Esophagus muscularis mucosa (tissue), 4 donors: ENCODE measurements around the gene NSMCE1. TPM values are rescaled to one million over a fixed set of nuclear protein-coding genes. Genes with fewer than 3 reads are reported as not detected.
"Not testable (repeated sequence)": the region's sequence is repeated elsewhere in the genome, so short reads cannot be mapped to it uniquely, and the experiment has no call there.

ENCODE experiments used
- DNase-seq: peaks from one replicate; pipeline ENCODE4 v3.0.0-alpha.2; 2017; ENCODE audit errors: extremely low spot score
- H3K27ac ChIP-seq, 4 donors: fragments of 200-600 bp; sonication (generic); replicated peaks in 1 of 4; 1 replicate in 3 of 4; 2 replicates in 1 of 4; pipeline ENCODE4 v1.5.1; 2016 to 2019; ENCODE audit warnings: mild to moderate bottlenecking in 1 of 4
- H3K27me3 ChIP-seq, 4 donors: fragments of 200-600 bp; sonication (generic); one replicate each; pipeline versions ENCODE4 v1.5.1 to v1.6.0; 2016 to 2019
- H3K36me3 ChIP-seq, 4 donors: fragments of 200-600 bp; sonication (generic); one replicate each; pipeline ENCODE4 v1.5.1; 2016 to 2019
- H3K4me1 ChIP-seq, 4 donors: fragments of 200-600 bp; sonication (generic); one replicate each; pipeline ENCODE4 v1.5.1; 2016 to 2019
- H3K4me3 ChIP-seq, 4 donors: fragments of 200-600 bp; sonication (generic); 1 replicate in 2 of 4; 2 replicates in 2 of 4; pipeline ENCODE4 v1.5.1; 2016 to 2019; ENCODE audit warnings: mild to moderate bottlenecking in 4 of 4, moderate library complexity in 1 of 4
- H3K9me3 ChIP-seq, 4 donors: fragments of 200-600 bp; sonication (generic); 1 replicate in 3 of 4; 2 replicates in 1 of 4; pipeline ENCODE4 v1.5.1; 2016 to 2019
- EP300 ChIP-seq: sonication (generic); formaldehyde crosslinking; IDR thresholded peaks from one replicate; pipeline ENCODE4 v1.6.1; 2017; ENCODE audit warnings: antibody characterized with exemption
- POLR2A ChIP-seq: fragments of 450-650 bp; IDR thresholded peaks from one replicate; pipeline ENCODE4 v1.6.1; 2017; ENCODE audit warnings: antibody characterized with exemption, moderate library complexity, mild to moderate bottlenecking, low read depth
- POLR2AphosphoS5 ChIP-seq, 2 donors: sonication (generic); formaldehyde crosslinking; IDR thresholded peaks; one replicate each; pipeline ENCODE4 v1.6.1; 2017; ENCODE audit warnings: antibody characterized with exemption in 2 of 2
- WGBS: methylation state at CpG from one replicate; pipeline ENCODE4 v1.1.5; 2018; 5-methylcytosine and 5-hydroxymethylcytosine counted together
- intact Hi-C: fragments of 100-400 bp; cut with DNase I; formaldehyde crosslinking; loops from one replicate; pipeline ENCODE4 v1.15.1; 2023
- total RNA-seq, 4 donors: library from RNA; depleted of rRNA; stranded (reverse); fragments of >200 nt; gene quantifications; one replicate each; pipeline versions ENCODE4 v1.1.0 to v1.2.1, GENCODE V29; 2016
- TF ChIP-seq, protein P1 (sequence below), 3 experiments: fragments of 200-600 bp in 2 of 3; fragments of 450-650 bp in 1 of 3; sonication (generic) in 2 of 3; IDR thresholded peaks; one replicate each; pipeline ENCODE4 v1.5.1; 2017 to 2019; ENCODE audit warnings: antibody characterized with exemption in 3 of 3, mild to moderate bottlenecking in 2 of 3, moderate library complexity in 1 of 3

Gene NSMCE1
- total RNA-seq, 4 donors from 2014 or later, result 49.7 to 68.8 (median 64.0) TPM

GRCh38 chr16:27281243-27281642 lies 12.7 kb upstream of the NSMCE1 start:
- no peaks in the 10 kb centered on the region for H3K36me3 ChIP-seq
- 77% methylated on average over 7 of the region's 7 CpGs for WGBS
- TF ChIP-seq, protein P1, sequence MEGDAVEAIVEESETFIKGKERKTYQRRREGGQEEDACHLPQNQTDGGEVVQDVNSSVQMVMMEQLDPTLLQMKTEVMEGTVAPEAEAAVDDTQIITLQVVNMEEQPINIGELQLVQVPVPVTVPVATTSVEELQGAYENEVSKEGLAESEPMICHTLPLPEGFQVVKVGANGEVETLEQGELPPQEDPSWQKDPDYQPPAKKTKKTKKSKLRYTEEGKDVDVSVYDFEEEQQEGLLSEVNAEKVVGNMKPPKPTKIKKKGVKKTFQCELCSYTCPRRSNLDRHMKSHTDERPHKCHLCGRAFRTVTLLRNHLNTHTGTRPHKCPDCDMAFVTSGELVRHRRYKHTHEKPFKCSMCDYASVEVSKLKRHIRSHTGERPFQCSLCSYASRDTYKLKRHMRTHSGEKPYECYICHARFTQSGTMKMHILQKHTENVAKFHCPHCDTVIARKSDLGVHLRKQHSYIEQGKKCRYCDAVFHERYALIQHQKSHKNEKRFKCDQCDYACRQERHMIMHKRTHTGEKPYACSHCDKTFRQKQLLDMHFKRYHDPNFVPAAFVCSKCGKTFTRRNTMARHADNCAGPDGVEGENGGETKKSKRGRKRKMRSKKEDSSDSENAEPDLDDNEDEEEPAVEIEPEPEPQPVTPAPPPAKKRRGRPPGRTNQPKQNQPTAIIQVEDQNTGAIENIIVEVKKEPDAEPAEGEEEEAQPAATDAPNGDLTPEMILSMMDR (IDR thresholded peaks at IDR 0.05), result no peak
- no peak for TF ChIP-seq POLR2A
- TF ChIP-seq EP300, result no peak
- no peak for TF ChIP-seq POLR2AphosphoS5 (IDR thresholded peaks at IDR 0.05)
- no peak overlapping the region for H3K27ac ChIP-seq
- no peak overlapping the region for H3K4me3 ChIP-seq
- intact Hi-C loops, result no loop called here
- DNase-seq, result no peak
- no peaks in the 10 kb centered on the region for H3K9me3 ChIP-seq
- peaks cover 4 to 8% (median 6%) of the 10 kb centered on the region in 4 donors for H3K4me1 ChIP-seq
- no peaks in the 10 kb centered on the region for H3K27me3 ChIP-seq

GRCh38 chr16:27275394-27275793 lies 6.8 kb upstream of the NSMCE1 start:
- Histone ChIP-seq H3K9me3 (no peaks in the 10 kb centered on the region), H3K36me3 (no peaks in the 10 kb centered on the region), H3K27ac (no peak overlapping the region), H3K4me1 (no peaks in the 10 kb centered on the region), H3K27me3 (no peaks in the 10 kb centered on the region), H3K4me3 (no peak overlapping the region)
- DNase-seq, result no peak
- intact Hi-C loops, result no loop called here
- WGBS, result 84% methylated on average over 1 of the region's 1 CpG
- TF ChIP-seq POLR2AphosphoS5 (IDR thresholded peaks at IDR 0.05) (no peak), POLR2A (no peak), EP300 (no peak)
- TF ChIP-seq, protein P1 (IDR thresholded peaks at IDR 0.05), result no peak

DNA sequence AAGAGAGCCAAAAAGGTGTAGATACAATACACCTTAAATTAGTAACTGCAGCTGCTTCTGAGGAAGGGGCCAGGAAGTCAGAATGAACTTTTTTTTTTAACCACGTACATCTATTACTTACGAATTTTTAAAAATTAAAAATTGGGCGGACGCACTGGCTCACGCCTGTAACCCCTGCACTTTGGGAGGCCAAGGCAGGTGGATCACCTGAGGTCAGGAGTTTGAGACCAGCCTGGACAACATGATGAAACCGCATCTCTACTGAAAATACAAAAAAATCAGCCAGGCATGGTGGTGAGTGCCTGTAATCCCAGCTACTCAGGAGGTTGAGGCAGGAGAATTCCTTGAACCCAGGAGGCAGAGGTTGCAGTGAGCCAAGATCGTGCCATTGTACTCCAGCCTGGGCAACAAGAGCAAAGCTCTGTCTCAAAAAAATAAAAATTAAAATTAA lies 5.9 kb upstream of the NSMCE1 start:
- DNase-seq, H3K27ac ChIP-seq, H3K4me1 ChIP-seq, intact Hi-C loops, H3K9me3 ChIP-seq, H3K4me3 ChIP-seq, H3K36me3 ChIP-seq, H3K27me3 ChIP-seq: not testable (repeated sequence)
- 90% methylated on average over 7 of the region's 7 CpGs for WGBS

GRCh38 chr16:27273670-27274423 lies 5.3 kb upstream of the NSMCE1 start:
- Histone ChIP-seq H3K4me1 (peaks cover 6 to 10% (median 10%) of the 10 kb centered on the region in 4 donors), H3K27me3 (no peaks in the 10 kb centered on the region), H3K9me3 (no peaks in the 10 kb centered on the region), H3K36me3 (no peaks in the 10 kb centered on the region), H3K4me3 (no peak overlapping the region), H3K27ac (no peak overlapping the region)
- TF ChIP-seq, protein P1 (IDR thresholded peaks at IDR 0.05), result no peak
- TF ChIP-seq POLR2AphosphoS5 (IDR thresholded peaks at IDR 0.05) (no peak), POLR2A (no peak), EP300 (no peak)
- DNase-seq, result peak; percentile 64
- WGBS, result 78% methylated on average over 8 of the region's 8 CpGs
- intact Hi-C loops, result no loop called here

GRCh38 chr16:27273330-27273669 lies 4.7 kb upstream of the NSMCE1 start:
- 94% methylated on average over 4 of the region's 4 CpGs for WGBS
- no peaks in the 10 kb centered on the region for H3K27me3 ChIP-seq

GRCh38 chr16:27272697-27273096 lies 4.1 kb upstream of the NSMCE1 start:
- H3K27me3 ChIP-seq, DNase-seq, H3K9me3 ChIP-seq, H3K4me3 ChIP-seq, H3K27ac ChIP-seq, H3K36me3 ChIP-seq, intact Hi-C loops: not testable (repeated sequence)
- WGBS, result 97% methylated on average over 7 of the region's 7 CpGs
- peaks cover 7 to 16% (median 15%) of the 10 kb centered on the region in 4 donors for H3K4me1 ChIP-seq

More at GRCh38 chr16:27273330-27273669, 4.7 kb upstream of the NSMCE1 start:
- TF ChIP-seq, protein P1 (IDR thresholded peaks at IDR 0.05), result no peak
- TF ChIP-seq EP300, result no peak
- TF ChIP-seq POLR2A, result no peak
- no peak for TF ChIP-seq POLR2AphosphoS5 (IDR thresholded peaks at IDR 0.05)
- Histone ChIP-seq H3K4me1 (peaks cover 6 to 11% (median 10%) of the 10 kb centered on the region in 4 donors), H3K4me3 (no peak overlapping the region), H3K27ac (no peak overlapping the region), H3K36me3 (no peaks in the 10 kb centered on the region), H3K9me3 (no peaks in the 10 kb centered on the region)
- DNase-seq, result peak; percentile 5
- intact Hi-C loops, result no loop called here
